CD4-positive, CD25-positive, alpha-beta regulatory T cell (primary cell): ENCODE measurements around the gene BPIFB2. TPM values are rescaled to one million over a fixed set of nuclear protein-coding genes. Genes with fewer than 3 reads are reported as not detected.

Source experiments
- ATAC-seq, 2 donors: fragments of 150-1000 bp; cut with Tn5 transposase; one replicate each; pipeline ENCODE4 v1.10.0; 2021; ENCODE audit warnings: low read depth in 2 of 2, moderate number of reproducible peaks in 2 of 2, moderate library complexity in 1 of 2
- DNase-seq, 3 donors: peaks; one replicate each; pipeline versions ENCODE4 v3.0.0 to v3.0.0-alpha.2; 2012 to 2022; ENCODE audit warnings: mixed read lengths in 1 of 3
- H3K27ac ChIP-seq: one replicate; pipeline ENCODE4 v1.7.0; 2013; ENCODE audit warnings: mild to moderate bottlenecking, low read length; ENCODE audit not compliant: insufficient read depth, poor library complexity, severe bottlenecking
- H3K27me3 ChIP-seq: one replicate; pipeline ENCODE4 v1.7.0; 2013; ENCODE audit warnings: low read length; ENCODE audit not compliant: control insufficient read depth, insufficient read depth
- H3K36me3 ChIP-seq: one replicate; pipeline ENCODE4 v1.7.0; 2013; ENCODE audit warnings: mild to moderate bottlenecking, low read length, moderate library complexity; ENCODE audit not compliant: control insufficient read depth, insufficient read depth
- H3K4me1 ChIP-seq: 2 replicates; pipeline ENCODE4 v1.7.0; 2013; ENCODE audit warnings: mild to moderate bottlenecking, low read length; ENCODE audit not compliant: insufficient read depth, control insufficient read depth, poor library complexity, severe bottlenecking
- H3K4me3 ChIP-seq: one replicate; pipeline ENCODE4 v1.7.0; 2013; ENCODE audit warnings: low read depth, mild to moderate bottlenecking, low read length, moderate library complexity
- H3K9me3 ChIP-seq, 2 experiments: 1 replicate in 1 of 2; 2 replicates in 1 of 2; pipeline ENCODE4 v1.7.0; 2013; ENCODE audit warnings: low read length in 2 of 2, mild to moderate bottlenecking in 1 of 2, moderate library complexity in 1 of 2; ENCODE audit not compliant: control insufficient read depth in 2 of 2
- H3K27ac Mint-ChIP-seq, 3 donors: one replicate each; pipeline ENCODE4 v1.8.0; 2020 to 2022; ENCODE audit warnings: mild to moderate bottlenecking in 3 of 3, mixed read lengths in 3 of 3, moderate library complexity in 2 of 3
- H3K27me3 Mint-ChIP-seq: one replicate; pipeline ENCODE4 v1.8.0; 2022; ENCODE audit warnings: mild to moderate bottlenecking, mixed read lengths
- H3K36me3 Mint-ChIP-seq: one replicate; pipeline ENCODE4 v1.8.0; 2020; ENCODE audit warnings: mixed read lengths
- H3K4me1 Mint-ChIP-seq, 4 donors: one replicate each; pipeline ENCODE4 v1.8.0; 2020 to 2022; ENCODE audit warnings: mixed read lengths in 4 of 4, mild to moderate bottlenecking in 1 of 4
- H3K4me3 Mint-ChIP-seq, 4 donors: one replicate each; pipeline ENCODE4 v1.8.0; 2020 to 2022; ENCODE audit warnings: mild to moderate bottlenecking in 4 of 4, mixed read lengths in 4 of 4, moderate library complexity in 3 of 4
- H3K9me3 Mint-ChIP-seq, 7 donors: one replicate each; pipeline ENCODE4 v1.8.0; 2020 to 2022; ENCODE audit warnings: mixed read lengths in 7 of 7, mild to moderate bottlenecking in 3 of 7, moderate library complexity in 2 of 7
- polyA plus RNA-seq, 4 donors: library from polyadenylated mRNA; unstranded; fragments of 300-500 nt; fragmentation: Illumina TruSeq; gene quantifications; one replicate each; pipeline ENCODE4 v1.2.3, GENCODE V29; 2021
- total RNA-seq: library from RNA; stranded (reverse); gene quantifications from one replicate; pipeline ENCODE4 v1.2.3, GENCODE V29; 2022

The BPIFB2 gene
- total and polyA plus RNA-seq, 5 donors from 2014 or later, result not detected

DNA sequence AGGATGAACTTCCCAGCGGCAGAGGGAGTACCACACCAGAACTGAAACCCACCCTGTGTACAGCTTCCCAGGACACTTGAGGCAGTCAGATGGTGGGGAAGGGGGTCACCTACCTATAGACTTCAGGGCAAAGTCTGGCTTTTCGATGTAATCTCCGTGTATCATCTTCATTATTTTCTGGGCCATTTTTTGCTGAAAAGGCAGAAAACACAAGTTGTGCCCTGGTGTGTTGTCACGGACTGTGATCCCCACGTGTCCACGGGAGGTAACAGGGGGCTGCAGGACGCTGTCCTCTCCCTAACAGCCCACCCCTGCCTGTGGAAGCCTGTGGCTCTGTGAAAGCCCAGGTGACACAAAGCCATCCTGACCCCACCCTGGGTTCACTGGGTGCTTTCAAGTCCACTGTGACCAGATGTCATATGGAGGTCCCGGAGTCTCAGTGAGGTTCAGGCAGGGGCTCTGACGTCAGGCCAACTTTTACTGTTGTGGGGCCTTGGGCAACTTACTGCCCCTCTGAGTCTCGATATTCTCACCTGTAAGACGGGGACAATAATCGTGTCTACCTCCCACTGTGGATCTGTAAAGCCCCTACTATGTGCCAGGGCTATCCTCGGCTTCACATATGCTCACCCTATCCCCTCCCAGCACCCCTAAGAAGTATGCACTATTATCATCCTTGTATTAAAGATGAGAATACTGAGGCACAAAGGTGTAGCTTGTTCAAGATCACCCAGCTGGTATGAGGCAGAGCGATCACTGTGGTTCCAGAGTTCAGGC lies 17.8 kb upstream of the BPIFB2 start:
- ATAC-seq (no peak), DNase-seq (no peak)
- Mint-ChIP-seq H3K27ac (peak overlapping the region in 2 of 3 donors; percentile 47 to 67), H3K9me3 (peaks cover 0 to 8% (median 2%) of the 10 kb centered on the region in 7 donors), H3K27me3 (no peaks in the 10 kb centered on the region), H3K36me3 (no peaks in the 10 kb centered on the region), H3K4me1 (peaks cover 0 to 33% (median 13%) of the 10 kb centered on the region in 4 donors), H3K4me3 (no peak overlapping the region)
- peaks cover 0 to under 1% of the 10 kb centered on the region in 2 experiments for H3K9me3 ChIP-seq
- no peaks in the 10 kb centered on the region for H3K27me3 ChIP-seq
- no peaks in the 10 kb centered on the region for H3K36me3 ChIP-seq
- no peak overlapping the region for H3K4me3 ChIP-seq
- H3K27ac ChIP-seq, result no peak overlapping the region
- H3K4me1 ChIP-seq, result peaks cover 5% of the 10 kb centered on the region

DNA sequence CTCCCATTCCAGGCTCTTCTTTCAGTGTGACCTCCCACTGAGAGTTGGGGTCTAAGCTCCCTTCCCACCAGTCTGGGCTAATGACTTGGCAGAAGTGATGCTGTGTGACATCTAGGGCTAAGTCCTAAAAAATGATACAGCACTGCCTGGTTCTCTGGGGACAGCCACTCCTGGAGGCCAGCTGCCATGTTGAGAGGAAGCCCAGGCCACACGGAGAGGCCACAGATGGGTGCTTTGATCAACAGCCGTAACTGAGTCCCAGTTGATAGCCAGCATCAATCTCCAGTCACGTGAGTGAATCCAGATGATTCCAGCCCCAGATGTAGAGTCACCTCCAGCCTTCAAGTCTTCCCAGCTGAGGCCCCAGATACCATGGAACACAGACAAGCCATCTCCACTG lies 17.1 kb upstream of the BPIFB2 start:
- H3K4me3 ChIP-seq, result no peak overlapping the region
- no peaks in the 10 kb centered on the region for H3K36me3 Mint-ChIP-seq
- H3K27me3 Mint-ChIP-seq, result no peaks in the 10 kb centered on the region
- H3K27me3 ChIP-seq, result no peaks in the 10 kb centered on the region
- peaks cover 0 to 30% (median 13%) of the 10 kb centered on the region in 4 donors for H3K4me1 Mint-ChIP-seq
- H3K4me3 Mint-ChIP-seq, result no peak overlapping the region
- peaks cover 0 to 14% (median 2%) of the 10 kb centered on the region in 7 donors for H3K9me3 Mint-ChIP-seq
- H3K36me3 ChIP-seq, result no peaks in the 10 kb centered on the region
- DNase-seq (no peak), ATAC-seq (no peak)
- no peak overlapping the region for H3K27ac ChIP-seq
- H3K4me1 ChIP-seq, result peaks cover 5% of the 10 kb centered on the region
- peaks cover 5 to 8% of the 10 kb centered on the region in 2 experiments for H3K9me3 ChIP-seq
- H3K27ac Mint-ChIP-seq, result peak overlapping the region in 2 of 3 donors; percentile 47 to 67

DNA sequence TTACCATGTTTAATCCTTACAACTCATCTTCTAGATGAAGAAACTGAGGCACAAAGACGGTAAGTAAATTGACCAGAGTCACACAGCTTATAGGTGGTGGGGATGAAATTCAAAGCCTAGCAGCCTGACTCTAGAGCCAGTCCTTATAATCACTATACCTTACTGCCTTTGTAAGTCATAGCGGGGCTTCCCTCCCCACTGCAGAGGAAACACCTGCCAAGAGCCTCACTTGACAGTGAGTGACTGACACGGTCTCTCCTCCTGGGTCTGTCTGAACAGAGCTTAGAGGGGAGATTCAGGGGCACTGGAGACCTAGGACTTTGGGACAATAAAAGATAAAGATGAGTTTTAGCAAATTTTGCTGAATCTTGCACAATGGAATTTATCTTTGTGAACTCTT lies 16.1 kb upstream of the BPIFB2 start:
- H3K9me3 Mint-ChIP-seq, result peaks cover 0 to 14% (median 4%) of the 10 kb centered on the region in 7 donors
- no peak overlapping the region for H3K27ac ChIP-seq
- H3K4me3 Mint-ChIP-seq, result no peak overlapping the region
- no peaks in the 10 kb centered on the region for H3K36me3 Mint-ChIP-seq
- H3K4me3 ChIP-seq, result no peak overlapping the region
- H3K4me1 ChIP-seq, result peaks cover 5% of the 10 kb centered on the region
- peaks cover 10% of the 10 kb centered on the region in 2 experiments for H3K9me3 ChIP-seq
- H3K27me3 Mint-ChIP-seq, result no peaks in the 10 kb centered on the region
- peaks cover 0 to 25% (median 11%) of the 10 kb centered on the region in 4 donors for H3K4me1 Mint-ChIP-seq
- H3K36me3 ChIP-seq, result no peaks in the 10 kb centered on the region
- no peaks in the 10 kb centered on the region for H3K27me3 ChIP-seq
- no peak for DNase-seq
- ATAC-seq, result peak in 1 of 2 donors; percentile 41
- H3K27ac Mint-ChIP-seq, result peak overlapping the region in 1 of 3 donors; percentile 76

DNA sequence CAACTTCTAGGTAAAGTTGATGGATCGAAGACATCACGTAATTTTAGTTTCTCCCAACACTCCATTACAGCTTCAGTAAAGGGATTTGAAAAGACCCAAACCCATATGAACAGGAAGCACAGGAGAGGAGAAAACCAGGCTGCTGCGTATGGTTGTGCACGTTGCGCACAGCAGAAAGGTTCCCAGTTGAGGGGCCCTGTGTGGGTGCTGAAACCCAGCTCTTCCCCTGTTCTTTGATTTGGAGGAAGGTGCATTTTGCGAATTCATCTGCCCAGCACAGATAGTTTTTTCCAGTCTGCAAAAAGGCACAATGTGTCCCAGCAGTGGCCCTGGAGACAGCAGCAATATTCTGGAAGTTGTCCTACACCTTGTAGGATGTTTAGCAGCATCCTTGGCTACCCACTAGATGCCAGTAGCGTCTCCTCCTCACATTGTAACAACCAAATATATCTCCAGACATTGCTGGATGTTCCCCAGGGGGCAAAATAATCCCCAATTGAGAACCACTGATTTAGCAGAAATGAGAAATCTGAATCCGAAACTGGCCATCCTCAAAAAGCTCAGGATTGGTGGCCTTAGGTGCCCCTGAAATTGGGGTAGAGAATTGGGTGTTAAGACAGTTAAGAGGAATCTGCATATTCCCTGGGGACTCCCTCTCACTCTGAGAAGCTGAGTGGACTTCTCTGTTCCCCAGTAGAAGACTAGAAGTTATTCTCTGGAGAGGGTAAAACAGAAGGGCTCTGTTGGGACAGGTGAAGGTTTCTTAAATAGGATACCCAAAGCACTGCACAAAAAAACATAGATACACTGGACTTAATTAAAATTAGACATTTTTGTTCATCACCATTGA lies 15.5 kb upstream of the BPIFB2 start:
- H3K4me3 Mint-ChIP-seq, result no peak overlapping the region
- no peak overlapping the region for H3K27ac ChIP-seq
- peaks cover 10% of the 10 kb centered on the region in 2 experiments for H3K9me3 ChIP-seq
- no peak for DNase-seq
- H3K9me3 Mint-ChIP-seq, result peaks cover 2 to 18% (median 4%) of the 10 kb centered on the region in 7 donors
- H3K4me3 ChIP-seq, result no peak overlapping the region
- no peaks in the 10 kb centered on the region for H3K36me3 ChIP-seq
- H3K4me1 ChIP-seq, result peaks cover 5% of the 10 kb centered on the region
- H3K4me1 Mint-ChIP-seq, result peaks cover 0 to 30% (median 11%) of the 10 kb centered on the region in 4 donors
- no peaks in the 10 kb centered on the region for H3K27me3 Mint-ChIP-seq
- no peak for ATAC-seq
- peak overlapping the region in 1 of 3 donors; percentile 42 for H3K27ac Mint-ChIP-seq
- H3K36me3 Mint-ChIP-seq, result no peaks in the 10 kb centered on the region
- no peaks in the 10 kb centered on the region for H3K27me3 ChIP-seq

DNA sequence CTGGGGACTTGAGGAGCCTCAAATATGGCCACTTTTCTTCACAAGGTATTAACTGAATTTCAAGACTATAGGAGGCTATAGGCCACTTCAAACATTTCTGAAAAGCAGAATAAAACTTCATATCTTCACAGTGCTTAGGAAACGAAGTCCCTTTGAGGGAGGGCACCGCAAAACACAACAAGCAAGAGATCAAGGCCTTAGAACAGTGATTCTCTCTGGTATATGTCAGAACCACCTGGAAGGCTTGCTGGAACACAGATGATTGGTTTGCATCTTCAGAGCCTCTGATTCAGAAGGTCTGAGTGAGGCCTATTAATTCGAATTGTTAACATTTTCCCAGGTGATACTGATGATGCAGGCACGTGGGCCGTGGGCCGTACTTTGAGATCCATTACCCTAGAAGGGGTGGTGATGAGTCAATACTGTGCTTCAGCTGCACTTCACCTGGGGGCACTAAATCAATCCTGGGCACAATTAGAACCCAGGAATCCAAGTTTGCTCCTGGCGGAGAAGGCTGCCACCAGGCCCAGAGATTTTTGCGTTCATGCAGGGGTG lies 13.9 kb upstream of the BPIFB2 start:
- Histone ChIP-seq H3K27me3 (no peaks in the 10 kb centered on the region), H3K36me3 (no peaks in the 10 kb centered on the region), H3K9me3 (peaks cover 10% of the 10 kb centered on the region in 2 experiments), H3K4me3 (no peak overlapping the region), H3K27ac (no peak overlapping the region), H3K4me1 (peaks cover 5% of the 10 kb centered on the region)
- Mint-ChIP-seq H3K27me3 (no peaks in the 10 kb centered on the region), H3K36me3 (no peaks in the 10 kb centered on the region), H3K4me1 (peaks cover 9 to 39% (median 16%) of the 10 kb centered on the region in 4 donors), H3K4me3 (no peak overlapping the region), H3K9me3 (peaks cover 2 to 18% (median 5%) of the 10 kb centered on the region in 7 donors), H3K27ac (peak overlapping the region in 1 of 3 donors; percentile 35)
- no peak for DNase-seq
- no peak for ATAC-seq

DNA sequence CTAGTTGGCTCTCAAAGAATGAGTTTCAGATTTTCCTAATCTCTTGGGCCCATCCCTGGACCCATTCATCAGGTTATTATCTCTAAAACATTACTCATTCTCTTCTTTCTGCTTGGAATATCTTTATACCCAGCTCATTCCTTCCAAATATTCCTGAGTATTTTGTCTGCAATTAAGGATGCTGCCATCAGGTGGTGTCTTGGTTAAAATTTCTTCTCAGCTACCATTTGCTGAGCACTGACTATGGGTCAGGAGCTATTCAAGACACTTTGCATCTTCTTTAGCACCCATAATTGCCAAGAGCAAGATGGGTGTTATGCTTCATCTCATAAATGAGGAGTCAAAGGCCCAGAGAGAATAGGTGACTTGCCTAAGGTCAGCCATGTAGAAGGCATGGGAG lies 11.7 kb upstream of the BPIFB2 start:
- no peak overlapping the region for H3K27ac ChIP-seq
- H3K9me3 ChIP-seq, result peaks cover 10% of the 10 kb centered on the region in 2 experiments
- no peak overlapping the region for H3K4me3 ChIP-seq
- no peaks in the 10 kb centered on the region for H3K27me3 ChIP-seq
- no peaks in the 10 kb centered on the region for H3K36me3 Mint-ChIP-seq
- H3K9me3 Mint-ChIP-seq, result peaks cover 2 to 18% (median 5%) of the 10 kb centered on the region in 7 donors
- H3K4me1 ChIP-seq, result peaks cover 5% of the 10 kb centered on the region
- H3K27ac Mint-ChIP-seq, result no peak overlapping the region
- no peaks in the 10 kb centered on the region for H3K27me3 Mint-ChIP-seq
- no peaks in the 10 kb centered on the region for H3K36me3 ChIP-seq
- DNase-seq (no peak), ATAC-seq (no peak)
- H3K4me1 Mint-ChIP-seq, result peaks cover 9 to 41% (median 20%) of the 10 kb centered on the region in 4 donors
- no peak overlapping the region for H3K4me3 Mint-ChIP-seq

DNA sequence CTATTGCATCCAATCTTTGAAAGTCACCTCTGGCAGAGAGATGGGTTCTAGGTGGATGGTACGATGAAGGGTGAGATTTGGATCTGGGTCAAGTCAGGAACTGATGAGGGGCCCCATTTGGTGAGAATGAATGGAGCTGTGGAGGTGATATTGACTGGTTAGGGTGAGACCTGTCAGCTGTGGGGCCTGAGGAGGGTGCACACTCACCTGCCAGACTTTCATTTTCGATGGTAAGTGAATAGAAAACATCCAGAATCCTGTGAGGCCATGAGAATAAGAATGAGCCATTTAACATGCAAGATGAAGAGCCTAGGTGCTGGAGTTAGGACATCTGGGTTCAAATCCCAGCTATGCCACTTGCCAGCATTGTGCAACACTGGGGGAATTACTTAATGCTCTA lies 10.1 kb upstream of the BPIFB2 start:
- H3K36me3 Mint-ChIP-seq, result no peaks in the 10 kb centered on the region

More for the DNA sequence above, 10.1 kb upstream of the BPIFB2 start:
- no peak for ATAC-seq
- Mint-ChIP-seq H3K27me3 (no peaks in the 10 kb centered on the region), H3K4me1 (peaks cover 9 to 41% (median 20%) of the 10 kb centered on the region in 4 donors), H3K27ac (peak overlapping the region; percentile 18 to 86 (median 47)), H3K4me3 (no peak overlapping the region), H3K9me3 (peaks cover 3 to 18% (median 5%) of the 10 kb centered on the region in 7 donors)
- peak in 1 of 3 donors; percentile 31 for DNase-seq
- no peaks in the 10 kb centered on the region for H3K27me3 ChIP-seq
- H3K27ac ChIP-seq, result no peak overlapping the region
- H3K4me1 ChIP-seq, result no peaks in the 10 kb centered on the region
- no peak overlapping the region for H3K4me3 ChIP-seq
- H3K36me3 ChIP-seq, result no peaks in the 10 kb centered on the region
- H3K9me3 ChIP-seq, result peaks cover 10% of the 10 kb centered on the region in 2 experiments
